Body of pancreas (tissue), 4 donors: ENCODE measurements around the gene YJU2. TPM values are rescaled to one million over a fixed set of nuclear protein-coding genes. Genes with fewer than 3 reads are reported as not detected.

ENCODE experiments used
- ATAC-seq: fragments of 150-250 bp; one replicate; pipeline ENCODE4 v1.9.1; 2016
- DNase-seq, 4 donors: peaks; one replicate each; pipeline ENCODE4 v3.0.0-alpha.2; 2019
- H3K27ac ChIP-seq, 4 donors: fragments of 200-600 bp; sonication (generic); 1 replicate in 3 of 4; 2 replicates in 1 of 4; pipeline versions ENCODE4 v1.5.1 to v1.6.1; 2016 to 2019; ENCODE audit warnings: mild to moderate bottlenecking in 1 of 4, mixed read lengths in 1 of 4, moderate library complexity in 1 of 4
- H3K27me3 ChIP-seq, 2 donors: fragments of 200-600 bp; sonication (generic); one replicate each; pipeline ENCODE4 v1.6.0; 2016; ENCODE audit warnings: mild to moderate bottlenecking in 1 of 2
- H3K36me3 ChIP-seq, 2 donors: fragments of 200-600 bp; sonication (generic); replicated peaks in 1 of 2; 2 replicates each; pipeline ENCODE4 v1.5.1; 2016; ENCODE audit warnings: low read depth in 2 of 2; ENCODE audit not compliant: insufficient read depth in 1 of 2
- H3K4me1 ChIP-seq: fragments of 200-600 bp; sonication (generic); one replicate; pipeline ENCODE4 v1.6.0; 2016
- H3K4me3 ChIP-seq, 2 donors: fragments of 200-600 bp; sonication (generic); 1 replicate in 1 of 2; 2 replicates in 1 of 2; pipeline ENCODE4 v1.5.1; 2016 to 2019
- H3K9me3 ChIP-seq, 3 donors: fragments of 200-600 bp; sonication (generic); 1 replicate in 2 of 3; 2 replicates in 1 of 3; pipeline ENCODE4 v1.5.1; 2016
- CTCF ChIP-seq, 7 experiments: fragments of 450-650 bp in 4 of 7; fragments of 200-600 bp in 3 of 7; sonication (generic) in 3 of 7; IDR thresholded peaks; one replicate each; pipeline ENCODE4 v1.5.1; 2016 to 2019; ENCODE audit warnings: antibody characterized with exemption in 7 of 7
- POLR2A ChIP-seq, 3 donors: fragments of 450-650 bp; IDR thresholded peaks; one replicate each; pipeline ENCODE4 v1.6.1; 2016; ENCODE audit warnings: antibody characterized with exemption in 3 of 3, mild to moderate bottlenecking in 2 of 3
- WGBS, 2 donors: methylation state at CpG; one replicate each; pipeline ENCODE4 v1.1.5; 2017; 5-methylcytosine and 5-hydroxymethylcytosine counted together
- intact Hi-C: fragments of 100-400 bp; cut with DNase I; formaldehyde crosslinking; loops from one replicate; pipeline ENCODE4 v1.15.1; 2023
- total RNA-seq, 2 donors: library from RNA; depleted of rRNA; stranded (reverse); fragments of >200 nt; gene quantifications; one replicate each; pipeline ENCODE4 v1.1.0, GENCODE V29; 2016

Gene YJU2
- total RNA-seq, 2 donors from 2014 or later, result 15.5 to 20.2 TPM

DNA sequence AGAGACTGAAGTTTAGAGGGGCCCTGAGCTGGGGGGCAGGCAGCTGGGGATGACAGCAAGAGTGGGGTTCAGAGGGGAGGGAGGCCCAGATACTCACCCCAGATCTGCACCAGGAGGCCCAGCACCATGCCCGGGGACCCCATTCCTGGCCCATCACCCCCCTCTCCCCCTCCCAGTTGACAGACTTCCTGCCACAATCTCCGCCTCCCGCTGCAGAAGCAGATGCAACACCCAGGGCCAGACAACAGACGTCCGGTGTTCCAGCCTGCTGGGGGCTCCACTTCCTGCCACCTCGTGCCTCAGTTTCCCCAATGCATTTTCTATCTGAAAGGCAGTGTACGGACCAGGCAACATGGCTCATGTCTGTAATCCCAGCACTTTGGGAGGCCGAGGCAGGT lies 55.4 kb downstream of the YJU2 start, which contains the start of gene TMIGD2:
TSS of gene TMIGD2 (minus strand) at position 147 of the 398 bp plus-strand sequence. CDS start at position 143, 4 bp downstream.
- intact Hi-C loops, result no loop called here
- H3K4me3 ChIP-seq, result no peak within 1 kb of the TSS
- no peaks in the 10 kb centered on the region for H3K9me3 ChIP-seq
- WGBS, 2 donors, result 51 to 63% methylated on average over 7 to 8 of the region's 8 CpGs
- H3K36me3 ChIP-seq, result no peaks in the 10 kb centered on the region
- H3K4me1 ChIP-seq, result peaks cover 5% of the 10 kb centered on the region
- H3K27me3 ChIP-seq, result peaks cover 0 to 9% of the 10 kb centered on the region in 2 donors
- no peak within 1 kb of the TSS for H3K27ac ChIP-seq
- DNase-seq, result no peak
- TF ChIP-seq POLR2A (IDR thresholded peaks at IDR 0.05) (no peak), CTCF (IDR thresholded peaks at IDR 0.05) (no peak)
- no peak for ATAC-seq

GRCh38 chr19:4303819-4304537 lies 57.1 kb downstream of the YJU2 start:
- no peak for DNase-seq
- intact Hi-C loops, result no loop called here
- Histone ChIP-seq H3K9me3 (no peaks in the 10 kb centered on the region), H3K4me1 (peaks cover 5% of the 10 kb centered on the region), H3K27ac (no peak overlapping the region), H3K4me3 (no peak overlapping the region), H3K36me3 (no peaks in the 10 kb centered on the region), H3K27me3 (peaks cover 0 to 9% of the 10 kb centered on the region in 2 donors)
- 36 to 43% methylated on average over 18 of the region's 18 CpGs for WGBS, 2 donors
- TF ChIP-seq CTCF (IDR thresholded peaks at IDR 0.05) (no peak), POLR2A (IDR thresholded peaks at IDR 0.05) (no peak)
- no peak for ATAC-seq

- intact Hi-C loops, result no loop called here
- 3 to 5% methylated on average over 8 to 29 of the region's 63 CpGs for WGBS, 2 donors
- no peak for ATAC-seq
These were observed 57.8 kb downstream of the YJU2 start, which contains the start of gene FSD1 for GRCh38 chr19:4304538-4305256. Gene FSD1, plus strand, starts transcription at chr19:4304598. Its CDS starts 149 bp downstream, at chr19:4304747.

DNA sequence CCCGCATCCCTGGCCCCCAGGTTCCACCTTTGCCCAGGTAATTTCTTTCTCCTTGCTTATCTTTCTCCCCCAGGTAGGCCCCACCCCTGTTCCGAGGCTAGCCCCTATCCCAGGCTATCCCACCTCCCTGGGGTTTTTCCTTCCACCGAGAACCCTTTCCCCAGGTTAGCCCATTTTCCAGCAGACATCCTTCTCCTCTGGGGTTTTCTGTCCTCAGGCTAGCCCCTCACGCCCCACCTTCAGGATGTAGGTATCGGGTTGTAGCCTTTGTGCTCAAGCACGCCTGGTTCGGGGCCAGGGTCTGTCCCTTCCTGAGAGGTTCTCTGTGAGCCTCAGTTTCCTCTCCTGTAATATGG lies 58.4 kb downstream of the YJU2 start:
- no peak for DNase-seq
- Histone ChIP-seq H3K4me3 (no peak overlapping the region), H3K9me3 (no peaks in the 10 kb centered on the region), H3K4me1 (peaks cover 5% of the 10 kb centered on the region), H3K27ac (no peak overlapping the region), H3K27me3 (peaks cover 0 to 9% of the 10 kb centered on the region in 2 donors), H3K36me3 (no peaks in the 10 kb centered on the region)
- ATAC-seq, result no peak
- intact Hi-C loops, result no loop called here
- WGBS, 2 donors, result 47 to 57% methylated on average over 3 to 7 of the region's 7 CpGs
- TF ChIP-seq POLR2A (IDR thresholded peaks at IDR 0.05) (no peak), CTCF (IDR thresholded peaks at IDR 0.05) (no peak)

More at GRCh38 chr19:4304538-4305256, 57.8 kb downstream of the YJU2 start, which contains the start of gene FSD1:
- no peak within 1 kb of the TSS for H3K27ac ChIP-seq
- H3K36me3 ChIP-seq, result no peaks in the 10 kb centered on the region
- H3K27me3 ChIP-seq, result peaks cover 0 to 9% of the 10 kb centered on the region in 2 donors
- peaks cover 5% of the 10 kb centered on the region for H3K4me1 ChIP-seq
- no peak for DNase-seq
- no peak for TF ChIP-seq CTCF (IDR thresholded peaks at IDR 0.05)
- no peak for TF ChIP-seq POLR2A (IDR thresholded peaks at IDR 0.05)
- no peak within 1 kb of the TSS for H3K4me3 ChIP-seq
- no peaks in the 10 kb centered on the region for H3K9me3 ChIP-seq
